AG20443 (cell line): Measurements from ENCODE around the gene ZNF600.
"Not testable (repeated sequence)": the region's sequence is repeated elsewhere in the genome, so short reads cannot be mapped to it uniquely, and the experiment has no call there.

Experiments
- DNase-seq: peaks from one replicate; pipeline ENCODE4 v3.0.0; 2012; ENCODE audit warnings: low spot score, mixed read lengths

Gene ZNF600

GRCh38 chr19:52786464-52787354 is at the start of gene ZNF600:
ZNF600 (minus strand) TSS chr19:52786791; CDS start chr19:52778888, 7,903 bp downstream.
- DNase-seq, result peak; percentile 86

GRCh38 chr19:52834289-52834688 is 47.7 kb upstream of the ZNF600 start:
- DNase-seq, result not testable (repeated sequence)

- not testable (repeated sequence) for DNase-seq
Measured at GRCh38 chr19:52833541-52833940, 47.0 kb upstream of the ZNF600 start.

- not testable (repeated sequence) for DNase-seq
Measured at GRCh38 chr19:52829866-52830265, 43.3 kb upstream of the ZNF600 start.

- DNase-seq, result no peak
Measured at GRCh38 chr19:52825765-52826164, 39.2 kb upstream of the ZNF600 start.

GRCh38 chr19:52823676-52824075 is 37.1 kb upstream of the ZNF600 start:
- no peak for DNase-seq

GRCh38 chr19:52821204-52821960 is 34.8 kb upstream of the ZNF600 start, which contains the start of gene ZNF28:
ZNF28 (minus strand) TSS chr19:52821633; CDS start chr19:52817958, 3,675 bp downstream.
- DNase-seq, result peak; percentile 31

GRCh38 chr19:52820472-52821203 is 34.0 kb upstream of the ZNF600 start:
- DNase-seq, result peak; percentile 14

- DNase-seq, result no peak
Measured at GRCh38 chr19:52809801-52810200, 23.2 kb upstream of the ZNF600 start.

- DNase-seq, result not testable (repeated sequence)
Measured at GRCh38 chr19:52799950-52800640, 13.5 kb upstream of the ZNF600 start.

- DNase-seq, result no peak
Measured at GRCh38 chr19:52789440-52789839, 2.8 kb upstream of the ZNF600 start.

GRCh38 chr19:52786078-52786463 is 520 bp downstream of the ZNF600 start:
- DNase-seq, result peak; percentile 14

- DNase-seq, result no peak
Measured at GRCh38 chr19:52785506-52785905, 1.1 kb downstream of the ZNF600 start.

GRCh38 chr19:52782864-52783263 is 3.7 kb downstream of the ZNF600 start:
- DNase-seq, result not testable (repeated sequence)

GRCh38 chr19:52778811-52779210 is 7.8 kb downstream of the ZNF600 start:
- no peak for DNase-seq

GRCh38 chr19:52756447-52756846 is 30.1 kb downstream of the ZNF600 start:
- not testable (repeated sequence) for DNase-seq

- DNase-seq, result no peak
Measured at GRCh38 chr19:52749780-52750179, 36.8 kb downstream of the ZNF600 start.

- peak; percentile 43 for DNase-seq
Measured at GRCh38 chr19:52748336-52748950, 38.1 kb downstream of the ZNF600 start.

- not testable (repeated sequence) for DNase-seq
Measured at GRCh38 chr19:52745919-52746318, 40.7 kb downstream of the ZNF600 start.

GRCh38 chr19:52743091-52743490 is 43.5 kb downstream of the ZNF600 start:
- no peak for DNase-seq

GRCh38 chr19:52742516-52742915 is 44.1 kb downstream of the ZNF600 start:
- DNase-seq, result no peak
